IMR-90 (cell line): ENCODE results near the gene ITGB5. TPM values are rescaled to one million over a fixed set of nuclear protein-coding genes. Genes with fewer than 3 reads are reported as not detected.

Experiments
- ATAC-seq: fragments of 200-7000 bp; cut with Tn5 transposase; 2 replicates; pipeline ENCODE4 v1.9.1; 2020; ENCODE audit warnings: low read depth, mild to moderate bottlenecking, moderate library complexity
- BruUV-seq: library from RNA; stranded (reverse); fragments of 400-500 nt; replicated peaks from 2 replicates; lab custom pipeline; 2021; lab: Mats Ljungman, UMichigan
- CTCF ChIA-PET: fragments of 300-600 bp; formaldehyde crosslinking; extraction: SDS; loops from one replicate; lab custom pipeline; 2021; ENCODE audit warnings: antibody characterized with exemption; lab: Yijun Ruan, JAX
- POLR2A ChIA-PET: fragments of 300-600 bp; sonication (Branson Sonifier 250); formaldehyde crosslinking; loops from one replicate; lab custom pipeline; 2022; ENCODE audit warnings: antibody characterized with exemption; ENCODE audit not compliant: unreplicated experiment; lab: Charles Lee
- DNase-seq: peaks from one replicate; pipeline ENCODE4 v3.0.0; 2013
- H2AFZ ChIP-seq: replicated peaks from 2 replicates; pipeline ENCODE3; 2013; ENCODE audit warnings: low read length, mild to moderate bottlenecking; ENCODE audit not compliant: poor library complexity
- H2AK5ac ChIP-seq: 2 replicates; pipeline ENCODE4 v1.6.1; 2013; ENCODE audit warnings: low read depth, low read length, inconsistent platforms
- H2AK9ac ChIP-seq: replicated peaks from 2 replicates; pipeline ENCODE3; 2013; ENCODE audit warnings: mild to moderate bottlenecking, low read depth, low read length, moderate library complexity; ENCODE audit not compliant: poor library complexity
- H2BK120ac ChIP-seq: 2 replicates; pipeline ENCODE4 v1.6.1; 2013; ENCODE audit warnings: low read depth, low read length, inconsistent platforms
- H2BK15ac ChIP-seq: 3 replicates; pipeline ENCODE4 v1.6.1; 2013; ENCODE audit warnings: low read depth, low read length, inconsistent platforms
- H2BK20ac ChIP-seq: 2 replicates; pipeline ENCODE4 v1.6.1; 2013; ENCODE audit warnings: low read depth, mild to moderate bottlenecking, inconsistent platforms, low read length, moderate library complexity
- H2BK5ac ChIP-seq: 2 replicates; pipeline ENCODE4 v1.6.1; 2013; ENCODE audit warnings: mild to moderate bottlenecking, low read depth, low read length, inconsistent platforms; ENCODE audit not compliant: poor library complexity, severe bottlenecking
- H3K14ac ChIP-seq: replicated peaks from 2 replicates; pipeline ENCODE4 v1.6.1; 2013; ENCODE audit warnings: low read depth, low read length, inconsistent platforms
- H3K18ac ChIP-seq: 2 replicates; pipeline ENCODE4 v1.6.1; 2013; ENCODE audit warnings: low read depth, low read length, control low read depth
- H3K23ac ChIP-seq: 2 replicates; pipeline ENCODE4 v1.6.1; 2013; ENCODE audit warnings: low read depth, low read length, inconsistent platforms
- H3K27ac ChIP-seq: 2 replicates; pipeline ENCODE4 v1.5.1; 2013; ENCODE audit warnings: mild to moderate bottlenecking, control low read depth, low read length; ENCODE audit not compliant: insufficient read depth
- H3K27me3 ChIP-seq: 2 replicates; pipeline ENCODE4 v1.6.1; 2013; ENCODE audit warnings: low read length; ENCODE audit not compliant: control insufficient read depth, insufficient read depth
- H3K36me3 ChIP-seq: 2 replicates; pipeline ENCODE4 v1.6.1; 2013; ENCODE audit warnings: low read length, mixed read lengths; ENCODE audit not compliant: control insufficient read depth, insufficient read depth
- H3K4ac ChIP-seq: 2 replicates; pipeline ENCODE4 v1.6.1; 2013; ENCODE audit warnings: low read depth, low read length, inconsistent platforms
- H3K4me1 ChIP-seq: 2 replicates; pipeline ENCODE4 v1.6.1; 2013; ENCODE audit warnings: low read length, mixed read lengths; ENCODE audit not compliant: control insufficient read depth, insufficient read depth
- H3K4me2 ChIP-seq: 2 replicates; pipeline ENCODE4 v1.6.1; 2013; ENCODE audit warnings: low read depth, mild to moderate bottlenecking, control low read depth, low read length, moderate library complexity
- H3K4me3 ChIP-seq: 2 replicates; pipeline ENCODE4 v1.5.1; 2013; ENCODE audit warnings: low read depth, mild to moderate bottlenecking, control low read depth, low read length, moderate library complexity; ENCODE audit not compliant: insufficient read depth
- H3K56ac ChIP-seq: 2 replicates; pipeline ENCODE4 v1.6.1; 2013; ENCODE audit warnings: low read length, inconsistent platforms; ENCODE audit not compliant: insufficient read depth; ENCODE audit errors: extremely low read depth
- H3K79me1 ChIP-seq, 2 experiments: 2 replicates each; pipeline ENCODE4 v1.6.1; 2013; ENCODE audit warnings: low read length in 2 of 2, inconsistent platforms in 1 of 2, low read depth in 1 of 2
- H3K9ac ChIP-seq: 2 replicates; pipeline ENCODE4 v1.6.1; 2013; ENCODE audit warnings: low read depth, low read length, control low read depth
- H3K9me1 ChIP-seq: 2 replicates; pipeline ENCODE4 v1.6.1; 2013; ENCODE audit warnings: low read length, inconsistent platforms; ENCODE audit not compliant: insufficient read depth
- H3K9me3 ChIP-seq: 2 replicates; pipeline ENCODE4 v1.6.1; 2013; ENCODE audit warnings: low read length; ENCODE audit not compliant: control insufficient read depth, insufficient read depth
- H4K20me1 ChIP-seq: 2 replicates; pipeline ENCODE4 v1.6.1; 2013; ENCODE audit warnings: low read length, inconsistent platforms; ENCODE audit not compliant: insufficient read depth
- H4K5ac ChIP-seq: 2 replicates; pipeline ENCODE4 v1.6.1; 2013; ENCODE audit warnings: mild to moderate bottlenecking, low read depth, low read length, control low read depth
- H4K8ac ChIP-seq, 2 experiments: 2 replicates each; pipeline ENCODE4 v1.6.1; 2013; ENCODE audit warnings: low read depth in 2 of 2, low read length in 2 of 2, control low read depth in 1 of 2, inconsistent platforms in 1 of 2
- H4K91ac ChIP-seq: 2 replicates; pipeline ENCODE4 v1.6.1; 2013; ENCODE audit warnings: low read depth, low read length, inconsistent platforms; ENCODE audit not compliant: insufficient read depth
- BHLHE40 ChIP-seq: fragments of 150-350 bp; IDR thresholded peaks from 2 replicates; pipeline ENCODE4 v1.6.1; 2016; ENCODE audit warnings: mild to moderate bottlenecking, low read depth, low read length
- CEBPB ChIP-seq: IDR thresholded peaks from 2 replicates; pipeline ENCODE4 v1.6.1; 2012; ENCODE audit warnings: low read depth, low read length, improper control_type of control experiment
- CHD1 ChIP-seq: IDR thresholded peaks from 2 replicates; pipeline ENCODE4 v1.6.1; 2012; ENCODE audit warnings: low read depth, low read length, improper control_type of control experiment
- CTCF ChIP-seq: conservative IDR thresholded peaks from 2 replicates; pipeline ENCODE4 v1.5.1; 2012; ENCODE audit warnings: mild to moderate bottlenecking, low read depth, low read length, improper control_type of control experiment
- FOS ChIP-seq: fragments of 150-350 bp; IDR thresholded peaks from 2 replicates; pipeline ENCODE4 v1.6.1; 2016; ENCODE audit warnings: low read depth, low read length
- MAFK ChIP-seq: IDR thresholded peaks from 2 replicates; pipeline ENCODE4 v1.6.1; 2012; ENCODE audit warnings: low read depth, low read length, improper control_type of control experiment
- MAZ ChIP-seq: IDR thresholded peaks from 2 replicates; pipeline ENCODE4 v1.6.1; 2012; ENCODE audit warnings: low read depth, mild to moderate bottlenecking, low read length, improper control_type of control experiment, moderate library complexity, borderline replicate concordance
- MXI1 ChIP-seq: IDR thresholded peaks from 2 replicates; pipeline ENCODE4 v1.6.1; 2012; ENCODE audit warnings: low read depth, mild to moderate bottlenecking, low read length, moderate library complexity, borderline replicate concordance
- NFE2L2 ChIP-seq: fragments of 150-350 bp; IDR thresholded peaks from 2 replicates; pipeline ENCODE4 v1.6.1; 2016; ENCODE audit warnings: low read depth, mild to moderate bottlenecking, low read length
- POLR2A ChIP-seq: IDR thresholded peaks from 2 replicates; pipeline ENCODE4 v1.6.1; 2012; ENCODE audit warnings: mild to moderate bottlenecking, low read depth, low read length
- RAD21 ChIP-seq: IDR thresholded peaks from 2 replicates; pipeline ENCODE4 v1.6.1; 2012; ENCODE audit warnings: low read length, improper control_type of control experiment
- RCOR1 ChIP-seq: IDR thresholded peaks from 2 replicates; pipeline ENCODE4 v1.6.1; 2012; ENCODE audit warnings: mild to moderate bottlenecking, low read length, improper control_type of control experiment; ENCODE audit not compliant: insufficient replicate concordance
- RFX5 ChIP-seq: IDR thresholded peaks from 2 replicates; pipeline ENCODE4 v1.8.0; 2012; ENCODE audit warnings: low read depth, mild to moderate bottlenecking, low read length, moderate library complexity
- SMC3 ChIP-seq: fragments of 150-350 bp; IDR thresholded peaks from 2 replicates; pipeline ENCODE4 v1.6.1; 2016; ENCODE audit warnings: low read depth, mild to moderate bottlenecking, antibody characterized with exemption, low read length, moderate library complexity
- WGBS, 2 experiments: methylation state at CpG; one replicate each; pipeline versions ENCODE4 v1.1.5 to v1.1.7; 2013; ENCODE audit warnings: missing lambda C conversion rate in 2 of 2; ENCODE audit not compliant: insufficient read length in 1 of 2; ENCODE audit errors: extremely low coverage in 2 of 2; 5-methylcytosine and 5-hydroxymethylcytosine counted together
- dilution Hi-C: fragments of 300-500 bp; cut with HindIII; formaldehyde crosslinking; loops from one replicate; pipeline ENCODE4 v1.14.3; 2018; ENCODE audit warnings: low sequenced_read_pairs; ENCODE audit not compliant: unreplicated experiment
- in situ Hi-C: fragments of 300-500 bp; cut with MboI; formaldehyde crosslinking; loops from 3 replicates; pipeline ENCODE4 v1.14.3; 2019; ENCODE audit warnings: low sequenced_read_pairs, inconsistent platforms, mixed read lengths
- intact Hi-C: fragments of 100-400 bp; cut with micrococcal nuclease; formaldehyde crosslinking; loops from 2 replicates; pipeline ENCODE4 v1.10.0; 2022
- polyA plus RNA-seq, 3 experiments: library from polyadenylated mRNA; depleted of rRNA; stranded (reverse); fragments of >200 nt; gene quantifications; 2 replicates each; pipeline ENCODE4 v1.2.3, GENCODE V29; 2012; ENCODE audit warnings: low replicate concordance in 1 of 3
- total RNA-seq: library from RNA; depleted of rRNA; stranded (reverse); fragments of >200 nt; gene quantifications from 2 replicates; pipeline ENCODE4 v1.2.3, GENCODE V29; 2012
- TF ChIP-seq, protein P1 (sequence below): fragments of 150-350 bp; IDR thresholded peaks from 2 replicates; pipeline ENCODE4 v1.6.1; 2017; ENCODE audit warnings: mild to moderate bottlenecking, antibody characterized with exemption, low read length, low read depth
- TF ChIP-seq, protein P2 (sequence below): fragments of 150-350 bp; IDR thresholded peaks from 2 replicates; pipeline ENCODE4 v1.6.1; 2016; ENCODE audit warnings: low read depth, mild to moderate bottlenecking, low read length, moderate library complexity, borderline replicate concordance

ITGB5 gene
- total and polyA plus RNA-seq, 2 of the 4 experiments (the other 2 are of a cell fraction) = 85.0 to 101 TPM

GRCh38 chr3:124867511-124867910 lies 19.7 kb downstream of the ITGB5 start:
- in situ Hi-C loops = no loop called here
- H3K9ac ChIP-seq = no peak overlapping the region
- 100% methylated on average over 2 of the region's 3 CpGs; no CpG with 5 or more reads in 1 of the 2 experiments for WGBS, 2 experiments
- no peak overlapping the region for H3K56ac ChIP-seq
- no peak overlapping the region for H4K8ac ChIP-seq
- TF ChIP-seq SMC3 (no peak), CTCF (no peak), CHD1 (no peak), NFE2L2 (no peak), FOS (no peak), MAFK (no peak), BHLHE40 (no peak), MXI1 (no peak), RFX5 (no peak), RAD21 (no peak), MAZ (no peak), CEBPB (no peak), RCOR1 (no peak), POLR2A (no peak)
- TF ChIP-seq, protein P1, sequence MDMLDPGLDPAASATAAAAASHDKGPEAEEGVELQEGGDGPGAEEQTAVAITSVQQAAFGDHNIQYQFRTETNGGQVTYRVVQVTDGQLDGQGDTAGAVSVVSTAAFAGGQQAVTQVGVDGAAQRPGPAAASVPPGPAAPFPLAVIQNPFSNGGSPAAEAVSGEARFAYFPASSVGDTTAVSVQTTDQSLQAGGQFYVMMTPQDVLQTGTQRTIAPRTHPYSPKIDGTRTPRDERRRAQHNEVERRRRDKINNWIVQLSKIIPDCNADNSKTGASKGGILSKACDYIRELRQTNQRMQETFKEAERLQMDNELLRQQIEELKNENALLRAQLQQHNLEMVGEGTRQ = no peak
- TF ChIP-seq, protein P2, sequence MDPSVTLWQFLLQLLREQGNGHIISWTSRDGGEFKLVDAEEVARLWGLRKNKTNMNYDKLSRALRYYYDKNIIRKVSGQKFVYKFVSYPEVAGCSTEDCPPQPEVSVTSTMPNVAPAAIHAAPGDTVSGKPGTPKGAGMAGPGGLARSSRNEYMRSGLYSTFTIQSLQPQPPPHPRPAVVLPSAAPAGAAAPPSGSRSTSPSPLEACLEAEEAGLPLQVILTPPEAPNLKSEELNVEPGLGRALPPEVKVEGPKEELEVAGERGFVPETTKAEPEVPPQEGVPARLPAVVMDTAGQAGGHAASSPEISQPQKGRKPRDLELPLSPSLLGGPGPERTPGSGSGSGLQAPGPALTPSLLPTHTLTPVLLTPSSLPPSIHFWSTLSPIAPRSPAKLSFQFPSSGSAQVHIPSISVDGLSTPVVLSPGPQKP = no peak
- DNase-seq (no peak), ATAC-seq (no peak)
- H3K4me1 ChIP-seq = no peaks in the 10 kb centered on the region
- no peak overlapping the region for H2AK9ac ChIP-seq
- no peak overlapping the region for H2AK5ac ChIP-seq
- peaks cover 14% of the 10 kb centered on the region for H4K20me1 ChIP-seq
- no TSS peak for BruUV-seq
- intact Hi-C loops = no loop called here
- no peak overlapping the region; the same call in 1 of the 2 replicates for H3K14ac ChIP-seq
- no peaks in the 10 kb centered on the region for H3K9me3 ChIP-seq
- H2AFZ ChIP-seq = no peak overlapping the region
- peaks cover 16 to 69% of the 10 kb centered on the region in 2 experiments for H3K79me1 ChIP-seq
- ChIA-PET POLR2A (no interaction called here), CTCF (interaction anchor here (0.5 kb wide), 1 partner anchor 17 kb away, joined by 6 read pairs; no protein-coding TSS in a partner anchor)
- H3K36me3 ChIP-seq = peaks cover 29% of the 10 kb centered on the region
- H3K27me3 ChIP-seq = no peaks in the 10 kb centered on the region
- H2BK15ac ChIP-seq = no peak overlapping the region; the same call in 2 of the 3 replicates
- no peak overlapping the region for H4K5ac ChIP-seq
- H2BK20ac ChIP-seq = no peak overlapping the region
- no peak overlapping the region for H4K91ac ChIP-seq
- no peak overlapping the region for H3K23ac ChIP-seq
- peak overlapping the region; percentile 34; the same call in 1 of the 2 replicates for H3K4ac ChIP-seq
- peaks cover 18% of the 10 kb centered on the region for H3K9me1 ChIP-seq
- dilution Hi-C loops = no loop called here
- H2BK120ac ChIP-seq = no peak overlapping the region
- H2BK5ac ChIP-seq = no peak overlapping the region
- H3K4me3 ChIP-seq = no peak overlapping the region
- no peak overlapping the region for H3K18ac ChIP-seq
- H3K4me2 ChIP-seq = no peak overlapping the region
- no peak overlapping the region for H3K27ac ChIP-seq
